ENCODE data around the gene GTF2H4. TPM values are rescaled to one million over a fixed set of nuclear protein-coding genes. Genes with fewer than 3 reads are reported as not detected.

Gene GTF2H4
- total and polyA plus RNA-seq, 2 of the 8 experiments (the other 6 are each of a cell fraction or from before 2014, with no cell fraction given): 42.3 to 53.4 TPM

- H3K14ac ChIP-seq (ENCODE audit: insufficient read length): no peak overlapping the region
- TF ChIP-seq JUND (IDR thresholded peaks at IDR 0.05; ENCODE audit: low read length): no peak
- TF ChIP-seq ZNF274 (IDR thresholded peaks at IDR 0.05; ENCODE audit: borderline replicate concordance, extremely low read depth, low read length): no peak
- TF ChIP-seq NRF1 (IDR thresholded peaks at IDR 0.05; ENCODE audit: low read depth, low read length): no peak
- no peak for TF ChIP-seq CHD2 (IDR thresholded peaks at IDR 0.05; ENCODE audit: low read length)
- TF ChIP-seq NANOG (IDR thresholded peaks at IDR 0.05; ENCODE audit: insufficient read depth, low read depth, low read length, poor library complexity, severe bottlenecking): no peak
- TF ChIP-seq KDM5A (IDR thresholded peaks at IDR 0.05; ENCODE audit: low read length): no peak
- TF ChIP-seq EP300 (IDR thresholded peaks at IDR 0.05; ENCODE audit: borderline replicate concordance in 1 of 2, low read depth in 2 of 2, low read length in 2 of 2): no peak
- no peak for TF ChIP-seq ASH2L (IDR thresholded peaks at IDR 0.05; ENCODE audit: low read length)
- TF ChIP-seq CBX5 (IDR thresholded peaks at IDR 0.05; ENCODE audit: low read depth, low read length): no peak
- no peak for TF ChIP-seq RXRA (IDR thresholded peaks at IDR 0.05; ENCODE audit: insufficient read depth, low read depth, low read length)
- no peak for TF ChIP-seq HDAC6 (IDR thresholded peaks at IDR 0.05; ENCODE audit: low read depth, low read length)
- no peak for TF ChIP-seq TBP (IDR thresholded peaks at IDR 0.05; ENCODE audit: low read depth, low read length)
- TF ChIP-seq JUN (IDR thresholded peaks at IDR 0.05; ENCODE audit: low read depth, low read length): no peak
- H3K27ac ChIP-seq (ENCODE audit: low read depth, low read length): no peak overlapping the region
- peaks cover 3% of the 10 kb centered on the region; the same call in 1 of the 2 replicates for H3K23me2 ChIP-seq (ENCODE audit: low read depth, low read length)
- DNase-seq (ENCODE audit: low read depth in 1 of 2, low spot score in 2 of 2): no peak
- no peaks in the 10 kb centered on the region for H3K9me3 ChIP-seq (ENCODE audit: insufficient read depth in 2 of 2, low read depth in 1 of 2, low read length in 1 of 2)
- H2BK120ac ChIP-seq (replicated peaks; ENCODE audit: low read depth, low read length): no peak overlapping the region
- H4K8ac ChIP-seq (ENCODE audit: extremely low read depth, insufficient read depth, low read length): no peak overlapping the region
- H4K5ac ChIP-seq (ENCODE audit: insufficient read length, low read depth, low read length): no peak overlapping the region
- H2AK5ac ChIP-seq (ENCODE audit: low read depth, low read length): no peak overlapping the region
- ChIA-PET CTCF (ENCODE audit: partially characterized antibody) (interaction anchor here (0.6 to 16.0 kb wide), 11 partner anchors 10 to 240 kb away, joined by 3 to 285 read pairs (median 18); partner anchors contain the start of genes DDR1 and MUCL3), POLR2A (ENCODE audit: partially characterized antibody) (interaction anchor here (0.7 to 2.6 kb wide), 3 partner anchors 24 to 541 kb away, joined by 3 to 5 read pairs (median 3); no protein-coding TSS in a partner anchor)
- no peak overlapping the region for H3K4ac ChIP-seq (replicated peaks; ENCODE audit: insufficient read length, low read depth, low read length)
- no peak overlapping the region for H3K4me3 ChIP-seq (ENCODE audit: extremely low read depth in 1 of 4, insufficient read depth in 2 of 4, low read depth in 3 of 4, low read length in 4 of 4)
- no peaks in the 10 kb centered on the region; a peak in 1 of 4 replicates for H3K79me2 ChIP-seq (ENCODE audit: control insufficient read depth in 1 of 2, insufficient read depth in 2 of 2, low read length in 2 of 2)
- H3K36me3 ChIP-seq (ENCODE audit: control insufficient read depth in 2 of 4, insufficient read depth in 4 of 4, low read length in 3 of 4): peaks cover 8 to 35% (median 17%) of the 10 kb centered on the region in 4 experiments; a peak in 7 of 8 replicates
- no peak overlapping the region for H3K56ac ChIP-seq (replicated peaks; ENCODE audit: insufficient read length, low read depth, low read length)
- H3K23ac ChIP-seq (ENCODE audit: insufficient read length): no peak overlapping the region
- H2BK12ac ChIP-seq (ENCODE audit: low read depth, low read length): no peak overlapping the region
- H3K18ac ChIP-seq (ENCODE audit: extremely low read depth, low read length): no peak overlapping the region
- H3K79me1 ChIP-seq (ENCODE audit: low read depth, low read length): no peaks in the 10 kb centered on the region
- H2BK20ac ChIP-seq (ENCODE audit: low read length): no peak overlapping the region
- H3K4me1 ChIP-seq (replicated peaks in 1 of 4; ENCODE audit: control insufficient read depth in 3 of 4, insufficient read depth in 4 of 4, low read length in 3 of 4): peaks cover 0 to 12% (median 7%) of the 10 kb centered on the region in 4 experiments; a peak in 6 of 7 replicates
- H2BK15ac ChIP-seq (ENCODE audit: low read length): no peak overlapping the region
- no peak overlapping the region for H2AFZ ChIP-seq (ENCODE audit: low read length)
- no peak overlapping the region for H3K9ac ChIP-seq (replicated peaks in 1 of 4; ENCODE audit: extremely low read depth in 1 of 4, low read depth in 3 of 4, low read length in 3 of 4)
- H4K20me1 ChIP-seq (replicated peaks in 1 of 2; ENCODE audit: control insufficient read depth in 1 of 2, insufficient read depth in 2 of 2, low read length in 2 of 2): no peaks in the 10 kb centered on the region
- no peak overlapping the region for H4K91ac ChIP-seq (replicated peaks; ENCODE audit: insufficient read length, low read length)
- no peak overlapping the region for H2BK5ac ChIP-seq (ENCODE audit: low read depth, low read length)
- 91% methylated on average over 8 of the region's 8 CpGs; no CpG with 5 or more reads in 1 of the 2 experiments for WGBS, 2 experiments (ENCODE audit: extremely low coverage in 1 of 2, insufficient coverage in 1 of 2, insufficient read length in 1 of 2, insufficient replicate concordance in 2 of 2, low coverage in 1 of 2, low lambda C conversion rate in 2 of 2, missing lambda C conversion rate in 1 of 2)
- no peaks in the 10 kb centered on the region for H3K27me3 ChIP-seq (replicated peaks in 1 of 4; ENCODE audit: control insufficient read depth in 3 of 4, extremely low read depth in 1 of 4, insufficient read depth in 3 of 4, low read length in 3 of 4)
- FAIRE-seq: no peak
- no peak overlapping the region for H3K4me2 ChIP-seq (ENCODE audit: insufficient read depth in 1 of 2, low read depth in 2 of 2, low read length in 2 of 2)
These were observed 10.7 kb downstream of the GTF2H4 start for GRCh38 chr6:30918670-30919069.

All from H1 (cell line).